ENCODE results near the gene PIF1. TPM values are rescaled to one million over a fixed set of nuclear protein-coding genes. Genes with fewer than 3 reads are reported as not detected.

PIF1 gene
- polyA plus RNA-seq, 3 donors: 0.13 to 0.43 TPM; not detected in 1

GRCh38 chr15:64807051-64807749, 18.2 kb downstream of the PIF1 start:
- Histone ChIP-seq H3K27me3 (ENCODE audit: control insufficient read depth in 2 of 2, insufficient read depth in 2 of 2, low read length in 2 of 2) (peaks cover 0 to 4% of the 10 kb centered on the region in 2 donors), H3K4me1 (ENCODE audit: control insufficient read depth in 1 of 2, insufficient read depth in 2 of 2, low read length in 2 of 2) (no peaks in the 10 kb centered on the region), H3K9ac (ENCODE audit: insufficient read depth, low read length, poor library complexity, severe bottlenecking) (no peak overlapping the region), H3K79me2 (ENCODE audit: insufficient read depth, low read length) (no peaks in the 10 kb centered on the region), H3K4me2 (replicated peaks; ENCODE audit: extremely low read depth, low read length, poor library complexity, severe bottlenecking) (no peak overlapping the region), H3K36me3 (replicated peaks in 1 of 2; ENCODE audit: control insufficient read depth in 1 of 2, insufficient read depth in 2 of 2, low read length in 2 of 2) (no peaks in the 10 kb centered on the region), H3K9me3 (replicated peaks in 1 of 2; ENCODE audit: control insufficient read depth in 1 of 2, insufficient read depth in 1 of 2, low read length in 2 of 2) (no peaks in the 10 kb centered on the region), H3K4me3 (replicated peaks in 1 of 3; ENCODE audit: low read depth in 2 of 3, low read length in 3 of 3) (no peak overlapping the region), H2AFZ (ENCODE audit: insufficient read depth, low read depth, low read length, poor library complexity, severe bottlenecking) (no peak overlapping the region), H3K27ac (ENCODE audit: low read depth in 1 of 2, low read length in 2 of 2) (no peak overlapping the region), H4K20me1 (ENCODE audit: insufficient read depth, low read length) (no peaks in the 10 kb centered on the region)
- intact Hi-C loops (cut with micrococcal nuclease): loop anchor here in 1 of 2 donors (10.0 kb wide), 1 partner anchor 72 kb away; no protein-coding TSS in a partner anchor
- peaks cover 7% of the 10 kb centered on the region for H3K4me1 Mint-ChIP-seq
- no peak for DNase-seq
- 100% methylated on average over 3 of the region's 13 CpGs for WGBS (ENCODE audit: insufficient coverage)
- TF ChIP-seq CTCF (IDR thresholded peaks at IDR 0.05): no peak
- no peaks in the 10 kb centered on the region for H3K36me3 Mint-ChIP-seq
- no peak overlapping the region for H3K4me3 Mint-ChIP-seq
- H3K9me3 Mint-ChIP-seq: no peaks in the 10 kb centered on the region
- peaks cover 2 to 21% (median 19%) of the 10 kb centered on the region in 3 donors for H3K27me3 Mint-ChIP-seq (ENCODE audit: low read depth in 3 of 3)
- H3K27ac Mint-ChIP-seq: no peak overlapping the region

- no peaks in the 10 kb centered on the region for H3K9me3 Mint-ChIP-seq
- Histone ChIP-seq H2AFZ (ENCODE audit: insufficient read depth, low read depth, low read length, poor library complexity, severe bottlenecking) (no peak overlapping the region), H4K20me1 (ENCODE audit: insufficient read depth, low read length) (no peaks in the 10 kb centered on the region), H3K9me3 (replicated peaks in 1 of 2; ENCODE audit: control insufficient read depth in 1 of 2, insufficient read depth in 1 of 2, low read length in 2 of 2) (no peaks in the 10 kb centered on the region), H3K9ac (ENCODE audit: insufficient read depth, low read length, poor library complexity, severe bottlenecking) (no peak overlapping the region), H3K4me3 (replicated peaks in 1 of 3; ENCODE audit: low read depth in 2 of 3, low read length in 3 of 3) (no peak overlapping the region), H3K4me2 (replicated peaks; ENCODE audit: extremely low read depth, low read length, poor library complexity, severe bottlenecking) (no peak overlapping the region), H3K27me3 (ENCODE audit: control insufficient read depth in 2 of 2, insufficient read depth in 2 of 2, low read length in 2 of 2) (peaks cover 0 to 4% of the 10 kb centered on the region in 2 donors), H3K79me2 (ENCODE audit: insufficient read depth, low read length) (no peaks in the 10 kb centered on the region), H3K36me3 (replicated peaks in 1 of 2; ENCODE audit: control insufficient read depth in 1 of 2, insufficient read depth in 2 of 2, low read length in 2 of 2) (no peaks in the 10 kb centered on the region), H3K4me1 (ENCODE audit: control insufficient read depth in 1 of 2, insufficient read depth in 2 of 2, low read length in 2 of 2) (no peaks in the 10 kb centered on the region), H3K27ac (ENCODE audit: low read depth in 1 of 2, low read length in 2 of 2) (no peak overlapping the region)
- DNase-seq: no peak
- peaks cover 2 to 21% (median 19%) of the 10 kb centered on the region in 3 donors for H3K27me3 Mint-ChIP-seq (ENCODE audit: low read depth in 3 of 3)
- H3K36me3 Mint-ChIP-seq: no peaks in the 10 kb centered on the region
- WGBS (ENCODE audit: insufficient coverage): 96% methylated on average over 4 of the region's 6 CpGs
- H3K4me1 Mint-ChIP-seq: peaks cover 7% of the 10 kb centered on the region
- H3K27ac Mint-ChIP-seq: no peak overlapping the region
- intact Hi-C loops (cut with micrococcal nuclease): loop anchor here in 1 of 2 donors (10.0 kb wide), 1 partner anchor 72 kb away; no protein-coding TSS in a partner anchor
- no peak overlapping the region for H3K4me3 Mint-ChIP-seq
- TF ChIP-seq CTCF (IDR thresholded peaks at IDR 0.05): no peak
These were observed 18.9 kb downstream of the PIF1 start for GRCh38 chr15:64806509-64806908.

All from CD14-positive monocyte (primary cell).